ENCODE results near the gene ABCC6.
"Not testable (repeated sequence)": the region's sequence is repeated elsewhere in the genome, so short reads cannot be mapped to it uniquely, and the experiment has no call there.

GRCh38 chr16:16181748-16182147 is 41.5 kb downstream of the ABCC6 start:
- not testable (repeated sequence) for TF ChIP-seq CTCF (IDR thresholded peaks at IDR 0.05); RFX5 (IDR thresholded peaks at IDR 0.05; ENCODE audit: low read length); ELF1 (IDR thresholded peaks at IDR 0.05); POLR2AphosphoS5 (IDR thresholded peaks at IDR 0.05; ENCODE audit: low read depth, low read length); TAF1 (IDR thresholded peaks at IDR 0.05; ENCODE audit: borderline replicate concordance, low read depth, low read length); EZH2phosphoT487 (IDR thresholded peaks at IDR 0.05; ENCODE audit: borderline replicate concordance, low read depth); EP300 (IDR thresholded peaks at IDR 0.05; ENCODE audit: borderline replicate concordance in 1 of 2, low read depth in 1 of 2, low read length in 1 of 2); NFIC (IDR thresholded peaks at IDR 0.05; ENCODE audit: borderline replicate concordance); USF2 (IDR thresholded peaks at IDR 0.05; ENCODE audit: borderline replicate concordance, low read depth, low read length); GABPA (IDR thresholded peaks at IDR 0.05; ENCODE audit: low read depth)

Data from SK-N-SH (cell line).